Parathyroid adenoma (tissue), 2 donors: ENCODE data around the gene TMEM255B.

Experiments used
- H2AFZ ChIP-seq: fragments of 300-600 bp; sonication (generic); one replicate; pipeline ENCODE4 v1.7.0; 2017; ENCODE audit warnings: antibody characterized with exemption, mild to moderate bottlenecking
- H3K27ac ChIP-seq: fragments of 300-600 bp; sonication (generic); one replicate; pipeline ENCODE4 v1.7.0; 2017
- H3K27me3 ChIP-seq: fragments of 300-600 bp; sonication (generic); one replicate; pipeline ENCODE4 v1.7.0; 2017; ENCODE audit warnings: low read length; ENCODE audit not compliant: control insufficient read depth, insufficient read depth
- H3K36me3 ChIP-seq: fragments of 300-600 bp; sonication (generic); one replicate; pipeline ENCODE4 v1.7.0; 2017; ENCODE audit warnings: low read length; ENCODE audit not compliant: control insufficient read depth, insufficient read depth
- H3K4me1 ChIP-seq: fragments of 300-600 bp; sonication (generic); one replicate; pipeline ENCODE4 v1.7.0; 2017; ENCODE audit warnings: control low read depth
- H3K4me2 ChIP-seq: fragments of 300-600 bp; sonication (generic); one replicate; pipeline ENCODE4 v1.7.0; 2017; ENCODE audit warnings: low read length
- H3K4me3 ChIP-seq: fragments of 300-600 bp; sonication (generic); one replicate; pipeline ENCODE4 v1.7.0; 2017; ENCODE audit warnings: low read depth, low read length
- H3K79me2 ChIP-seq: fragments of 300-600 bp; sonication (generic); one replicate; pipeline ENCODE4 v1.7.0; 2017; ENCODE audit warnings: control low read depth
- H3K9ac ChIP-seq: fragments of 300-600 bp; sonication (generic); one replicate; pipeline ENCODE4 v1.7.0; 2017; ENCODE audit warnings: mild to moderate bottlenecking
- H3K9me3 ChIP-seq: fragments of 300-600 bp; sonication (generic); one replicate; pipeline ENCODE4 v1.7.0; 2017; ENCODE audit warnings: low read length; ENCODE audit not compliant: control insufficient read depth
- TF ChIP-seq, protein P1 (sequence below): fragments of 300-600 bp; sonication (generic); IDR thresholded peaks from one replicate; pipeline ENCODE4 v1.7.0; 2017; ENCODE audit warnings: antibody characterized with exemption, mild to moderate bottlenecking
- donor health status: primary hyperparathyroidism.

The TMEM255B gene

GRCh38 chr13:113851826-113852535, 93.0 kb downstream of the TMEM255B start:
- no peak overlapping the region for H3K4me3 ChIP-seq
- H3K79me2 ChIP-seq, result peaks cover 20% of the 10 kb centered on the region
- TF ChIP-seq, protein P1, sequence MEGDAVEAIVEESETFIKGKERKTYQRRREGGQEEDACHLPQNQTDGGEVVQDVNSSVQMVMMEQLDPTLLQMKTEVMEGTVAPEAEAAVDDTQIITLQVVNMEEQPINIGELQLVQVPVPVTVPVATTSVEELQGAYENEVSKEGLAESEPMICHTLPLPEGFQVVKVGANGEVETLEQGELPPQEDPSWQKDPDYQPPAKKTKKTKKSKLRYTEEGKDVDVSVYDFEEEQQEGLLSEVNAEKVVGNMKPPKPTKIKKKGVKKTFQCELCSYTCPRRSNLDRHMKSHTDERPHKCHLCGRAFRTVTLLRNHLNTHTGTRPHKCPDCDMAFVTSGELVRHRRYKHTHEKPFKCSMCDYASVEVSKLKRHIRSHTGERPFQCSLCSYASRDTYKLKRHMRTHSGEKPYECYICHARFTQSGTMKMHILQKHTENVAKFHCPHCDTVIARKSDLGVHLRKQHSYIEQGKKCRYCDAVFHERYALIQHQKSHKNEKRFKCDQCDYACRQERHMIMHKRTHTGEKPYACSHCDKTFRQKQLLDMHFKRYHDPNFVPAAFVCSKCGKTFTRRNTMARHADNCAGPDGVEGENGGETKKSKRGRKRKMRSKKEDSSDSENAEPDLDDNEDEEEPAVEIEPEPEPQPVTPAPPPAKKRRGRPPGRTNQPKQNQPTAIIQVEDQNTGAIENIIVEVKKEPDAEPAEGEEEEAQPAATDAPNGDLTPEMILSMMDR, result no peak
- no peaks in the 10 kb centered on the region for H3K36me3 ChIP-seq
- no peaks in the 10 kb centered on the region for H3K9me3 ChIP-seq
- H3K27ac ChIP-seq, result no peak overlapping the region
- no peaks in the 10 kb centered on the region for H3K4me1 ChIP-seq
- no peak overlapping the region for H3K4me2 ChIP-seq
- no peak overlapping the region for H2AFZ ChIP-seq
- H3K9ac ChIP-seq, result no peak overlapping the region
- no peaks in the 10 kb centered on the region for H3K27me3 ChIP-seq

DNA sequence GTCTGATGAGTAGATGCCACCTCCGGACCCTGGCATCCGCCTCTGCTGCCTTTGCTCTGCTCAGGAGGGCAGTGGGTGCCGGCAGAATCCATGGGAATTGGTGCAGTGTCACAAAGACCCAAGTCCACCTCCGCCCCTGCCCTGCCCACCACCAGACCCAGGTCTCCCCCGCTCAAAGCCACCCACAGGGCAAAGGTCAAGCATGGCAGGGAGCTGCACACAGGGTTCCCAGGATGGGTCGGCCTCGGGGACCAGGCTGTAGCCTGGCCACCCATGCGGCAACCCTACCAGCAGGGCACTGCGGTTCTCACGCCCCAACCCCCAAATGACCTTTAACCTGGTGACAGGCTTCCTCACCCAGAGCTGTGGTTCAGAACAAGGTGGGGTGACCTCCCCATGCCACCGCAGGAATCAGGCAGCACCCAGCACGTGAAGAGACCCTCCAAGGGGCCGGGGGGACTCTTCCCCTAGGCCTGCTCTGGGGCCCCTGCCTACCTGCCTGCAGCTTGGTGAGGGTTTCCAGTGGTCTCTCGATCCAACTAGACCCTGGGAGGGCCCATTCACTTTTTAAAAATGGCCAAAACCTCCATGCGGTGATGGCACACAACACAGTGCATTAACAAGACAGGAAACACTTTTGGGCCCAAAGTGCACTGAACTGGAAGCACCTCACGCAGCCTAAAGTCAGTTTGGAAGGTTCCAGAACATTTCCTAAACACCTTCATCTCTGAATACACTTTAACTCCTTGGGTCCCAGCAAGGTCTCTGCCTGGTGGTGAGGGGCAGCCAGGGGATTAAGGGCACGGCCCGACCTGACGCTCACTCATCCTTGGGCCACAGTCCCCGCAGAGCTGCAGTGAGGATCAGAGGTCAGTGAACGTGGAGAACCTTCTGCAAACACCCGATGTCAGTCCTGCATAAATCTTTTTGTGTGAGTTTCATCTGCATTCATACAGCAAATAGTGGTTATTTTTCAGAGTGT, 93.8 kb downstream of the TMEM255B start:
- Histone ChIP-seq H3K4me1 (no peaks in the 10 kb centered on the region), H3K27me3 (no peaks in the 10 kb centered on the region), H3K79me2 (peaks cover 21% of the 10 kb centered on the region), H3K9me3 (no peaks in the 10 kb centered on the region), H3K4me3 (no peak overlapping the region), H2AFZ (no peak overlapping the region), H3K36me3 (no peaks in the 10 kb centered on the region), H3K4me2 (no peak overlapping the region), H3K9ac (no peak overlapping the region), H3K27ac (no peak overlapping the region)
- TF ChIP-seq, protein P1, result no peak

DNA sequence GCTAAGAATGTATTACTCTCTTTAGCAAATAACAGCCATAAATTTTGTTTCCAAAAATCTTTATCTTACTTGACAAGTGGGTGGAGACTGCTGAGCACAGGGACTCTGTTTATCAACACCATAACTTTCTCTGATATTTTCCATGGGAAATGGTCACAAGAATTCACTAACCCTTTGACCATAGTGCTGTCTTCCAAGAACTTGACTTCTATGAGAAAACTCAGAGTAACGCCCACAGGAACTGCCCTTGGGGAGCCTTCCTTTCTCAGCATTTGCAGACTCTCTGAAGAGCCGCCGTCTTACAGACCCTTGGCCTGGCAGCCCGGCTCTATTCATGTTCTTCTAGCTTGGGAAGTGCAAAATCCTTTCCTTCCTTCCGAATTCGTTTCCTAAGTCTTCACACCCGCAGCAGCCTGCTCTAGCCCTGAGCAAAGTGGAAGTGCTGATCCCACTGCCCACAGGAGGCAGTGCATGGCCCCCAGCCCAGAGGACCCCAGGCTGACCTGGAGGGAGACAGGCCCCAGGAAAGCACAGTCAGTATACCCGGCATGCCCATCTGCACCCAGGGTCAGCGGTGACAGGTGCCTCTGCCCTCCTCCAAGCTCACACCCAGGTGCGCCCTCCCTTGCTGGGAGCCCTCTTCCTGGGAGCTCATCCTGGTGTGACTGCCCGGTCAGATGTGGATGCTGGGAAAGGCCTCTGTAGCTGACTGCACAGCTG, 94.7 kb downstream of the TMEM255B start:
- H2AFZ ChIP-seq, result no peak overlapping the region
- peak overlapping the region; percentile 19 for H3K27ac ChIP-seq
- H3K4me1 ChIP-seq, result no peaks in the 10 kb centered on the region
- H3K79me2 ChIP-seq, result peaks cover 24% of the 10 kb centered on the region
- H3K9me3 ChIP-seq, result no peaks in the 10 kb centered on the region
- no peak overlapping the region for H3K4me3 ChIP-seq
- H3K9ac ChIP-seq, result no peak overlapping the region
- H3K4me2 ChIP-seq, result no peak overlapping the region
- TF ChIP-seq, protein P1, result no peak
- H3K36me3 ChIP-seq, result no peaks in the 10 kb centered on the region
- H3K27me3 ChIP-seq, result no peaks in the 10 kb centered on the region

DNA sequence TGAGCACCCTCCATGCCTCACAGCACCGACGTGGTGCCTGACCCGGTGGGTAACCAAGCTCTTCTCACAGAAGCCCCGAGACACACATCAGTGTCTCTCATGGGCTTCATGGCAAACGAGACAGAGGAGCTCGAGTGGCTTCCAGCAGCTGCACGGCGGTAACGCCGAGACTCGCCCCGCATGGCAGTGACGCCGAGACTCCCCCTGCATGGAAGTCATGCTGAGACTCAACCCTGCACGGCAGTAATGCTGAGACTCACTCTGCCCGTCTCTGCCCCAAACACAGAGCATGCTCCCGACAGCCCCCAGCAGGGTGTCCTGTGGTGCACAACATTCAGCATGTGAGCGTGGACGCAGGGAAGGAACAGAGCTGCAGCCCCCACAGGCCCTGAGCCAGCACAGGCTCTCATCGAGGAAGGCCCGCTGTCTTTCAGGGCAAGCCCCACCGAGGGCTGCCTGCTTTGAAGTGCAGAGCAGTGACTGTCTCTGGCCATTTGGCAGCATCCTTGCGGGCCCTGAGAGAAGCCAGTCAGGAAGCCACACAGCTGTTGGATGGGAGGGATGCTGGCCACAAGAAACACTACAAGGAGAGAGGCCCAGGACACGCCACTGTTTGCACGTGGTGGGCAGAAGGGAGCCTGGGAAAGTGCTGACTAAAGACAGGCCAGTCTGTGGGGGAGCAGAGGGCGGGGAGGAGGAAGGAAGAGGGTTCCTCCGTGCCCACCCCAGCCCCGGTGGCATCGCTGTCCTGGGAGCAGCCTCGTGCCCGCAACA, 95.4 kb downstream of the TMEM255B start:
- no peak overlapping the region for H2AFZ ChIP-seq
- peaks cover 30% of the 10 kb centered on the region for H3K79me2 ChIP-seq
- H3K4me2 ChIP-seq, result no peak overlapping the region
- no peaks in the 10 kb centered on the region for H3K4me1 ChIP-seq
- peak overlapping the region; percentile 19 for H3K27ac ChIP-seq
- H3K27me3 ChIP-seq, result no peaks in the 10 kb centered on the region
- H3K36me3 ChIP-seq, result no peaks in the 10 kb centered on the region
- TF ChIP-seq, protein P1, result no peak
- no peak overlapping the region for H3K9ac ChIP-seq
- no peak overlapping the region for H3K4me3 ChIP-seq
- no peaks in the 10 kb centered on the region for H3K9me3 ChIP-seq
